Epithelial cell of prostate (primary cell): ENCODE data around the gene NUDT12.
A peak's percentile ranks its signal among the peaks of the same experiment; 100 is the strongest.

Experiments used
- DNase-seq: peaks from one replicate; pipeline ENCODE4 v3.0.0-alpha.2; 2011; ENCODE audit warnings: low read depth, low spot score
- H3K27ac ChIP-seq: fragments of 450-650 bp; 2 replicates; pipeline ENCODE4 v1.5.1; 2017; ENCODE audit warnings: mild to moderate bottlenecking

NUDT12 gene

GRCh38 chr5:103562453-103563157, at the start of gene NUDT12:
Gene NUDT12 (minus strand): TSS chr5:103562789. CDS start chr5:103560248, 2,541 bp downstream.
- no peak for DNase-seq
- H3K27ac ChIP-seq, result peak within 1 kb of the TSS; percentile 71

GRCh38 chr5:103607346-103607745, 44.8 kb upstream of the NUDT12 start:
- DNase-seq, result no peak

GRCh38 chr5:103605277-103605676, 42.7 kb upstream of the NUDT12 start:
- DNase-seq, result no peak
- H3K27ac ChIP-seq, result no peak overlapping the region

More at GRCh38 chr5:103607346-103607745, 44.8 kb upstream of the NUDT12 start:
- no peak overlapping the region for H3K27ac ChIP-seq

GRCh38 chr5:103602438-103602837, 39.8 kb upstream of the NUDT12 start:
- no peak overlapping the region for H3K27ac ChIP-seq
- DNase-seq, result no peak

- H3K27ac ChIP-seq, result no peak overlapping the region
- DNase-seq, result no peak
These were observed 38.7 kb upstream of the NUDT12 start for GRCh38 chr5:103601314-103601713.

- DNase-seq, result no peak
- no peak overlapping the region for H3K27ac ChIP-seq
These were observed 37.5 kb upstream of the NUDT12 start for GRCh38 chr5:103600086-103600485.

- DNase-seq, result no peak
- H3K27ac ChIP-seq, result no peak overlapping the region
These were observed 36.5 kb upstream of the NUDT12 start for GRCh38 chr5:103598997-103599566.

- no peak for DNase-seq
- H3K27ac ChIP-seq, result no peak overlapping the region
These were observed 27.6 kb upstream of the NUDT12 start for GRCh38 chr5:103590221-103590620.

GRCh38 chr5:103589776-103590175, 27.2 kb upstream of the NUDT12 start:
- no peak for DNase-seq

GRCh38 chr5:103589357-103589756, 26.8 kb upstream of the NUDT12 start:
- DNase-seq, result no peak
- no peak overlapping the region for H3K27ac ChIP-seq

More at GRCh38 chr5:103589776-103590175, 27.2 kb upstream of the NUDT12 start:
- H3K27ac ChIP-seq, result no peak overlapping the region

- no peak for DNase-seq
- no peak overlapping the region for H3K27ac ChIP-seq
These were observed 24.7 kb upstream of the NUDT12 start for GRCh38 chr5:103587185-103587748.

GRCh38 chr5:103582364-103582763, 19.8 kb upstream of the NUDT12 start:
- no peak for DNase-seq

GRCh38 chr5:103573411-103573810, 10.8 kb upstream of the NUDT12 start:
- DNase-seq, result no peak

More at GRCh38 chr5:103582364-103582763, 19.8 kb upstream of the NUDT12 start:
- H3K27ac ChIP-seq, result no peak overlapping the region

GRCh38 chr5:103572454-103572853, 9.9 kb upstream of the NUDT12 start:
- no peak overlapping the region for H3K27ac ChIP-seq
- DNase-seq, result no peak

More at GRCh38 chr5:103573411-103573810, 10.8 kb upstream of the NUDT12 start:
- H3K27ac ChIP-seq, result no peak overlapping the region

- DNase-seq, result no peak
- no peak overlapping the region for H3K27ac ChIP-seq
These were observed 9.1 kb upstream of the NUDT12 start for GRCh38 chr5:103571730-103572129.

- H3K27ac ChIP-seq, result no peak overlapping the region
- DNase-seq, result no peak
These were observed 6.9 kb upstream of the NUDT12 start for GRCh38 chr5:103569313-103570060.

- H3K27ac ChIP-seq, result no peak overlapping the region
- DNase-seq, result no peak
These were observed 3.1 kb upstream of the NUDT12 start for GRCh38 chr5:103565719-103566118.

- DNase-seq, result no peak
- H3K27ac ChIP-seq, result peak overlapping the region; percentile 71
These were observed 720 bp downstream of the NUDT12 start for GRCh38 chr5:103561685-103562452.

- no peak overlapping the region for H3K27ac ChIP-seq
- DNase-seq, result no peak
These were observed 1.8 kb downstream of the NUDT12 start for GRCh38 chr5:103560826-103561225.

- H3K27ac ChIP-seq, result no peak overlapping the region
- no peak for DNase-seq
These were observed 15.7 kb downstream of the NUDT12 start for GRCh38 chr5:103546858-103547257.
